Liver (tissue), 9 donors: ENCODE results near the gene KLK15. TPM values are rescaled to one million over a fixed set of nuclear protein-coding genes. Genes with fewer than 3 reads are reported as not detected.

Experiments used
- DNase-seq: peaks from one replicate; pipeline ENCODE4 v3.0.0-alpha.2; 2017; ENCODE audit warnings: low spot score
- H3K27ac ChIP-seq, 2 donors: one replicate each; pipeline ENCODE4 v1.7.0; 2013; ENCODE audit warnings: inconsistent platforms in 2 of 2, low read length in 2 of 2, control low read depth in 1 of 2, low read depth in 1 of 2, mild to moderate bottlenecking in 1 of 2
- H3K27me3 ChIP-seq, 4 donors: one replicate each; pipeline versions ENCODE4 v1.6.1 to v1.7.0; 2013; ENCODE audit warnings: low read length in 3 of 4, inconsistent platforms in 1 of 4, mild to moderate bottlenecking in 1 of 4, moderate library complexity in 1 of 4; ENCODE audit not compliant: control insufficient read depth in 4 of 4, insufficient read depth in 4 of 4
- H3K36me3 ChIP-seq, 4 donors: one replicate each; pipeline versions ENCODE4 v1.6.1 to v1.7.0; 2013; ENCODE audit warnings: low read length in 3 of 4, mild to moderate bottlenecking in 3 of 4, low read depth in 1 of 4, moderate library complexity in 1 of 4; ENCODE audit not compliant: control insufficient read depth in 4 of 4, insufficient read depth in 3 of 4
- H3K4me1 ChIP-seq, 4 donors: one replicate each; pipeline versions ENCODE4 v1.6.1 to v1.7.0; 2013; ENCODE audit warnings: low read length in 3 of 4, mild to moderate bottlenecking in 3 of 4, moderate library complexity in 1 of 4; ENCODE audit not compliant: control insufficient read depth in 4 of 4, insufficient read depth in 4 of 4
- H3K4me3 ChIP-seq, 3 donors: one replicate each; pipeline versions ENCODE4 v1.6.1 to v1.7.0; 2013; ENCODE audit warnings: low read length in 3 of 3, control low read depth in 1 of 3, low read depth in 1 of 3, mild to moderate bottlenecking in 1 of 3
- H3K9ac ChIP-seq, 2 donors: one replicate each; pipeline ENCODE4 v1.7.0; 2013; ENCODE audit warnings: low read length in 2 of 2, mild to moderate bottlenecking in 2 of 2, moderate library complexity in 2 of 2, control low read depth in 1 of 2, low read depth in 1 of 2
- H3K9me3 ChIP-seq, 4 donors: one replicate each; pipeline versions ENCODE4 v1.6.1 to v1.7.0; 2013; ENCODE audit warnings: low read length in 3 of 4; ENCODE audit not compliant: control insufficient read depth in 4 of 4
- ATF3 ChIP-seq: IDR thresholded peaks from 2 replicates; pipeline ENCODE4 v1.6.1; 2016; ENCODE audit warnings: antibody characterized with exemption
- CTCF ChIP-seq: fragments of 150-350 bp; IDR thresholded peaks from 2 replicates; pipeline ENCODE4 v1.5.1; 2017; ENCODE audit warnings: improper control_type of control experiment, low read depth, low read length; ENCODE audit not compliant: missing input control
- EGR1 ChIP-seq, 2 donors: IDR thresholded peaks; 2 replicates each; pipeline ENCODE4 v1.6.1; 2016 to 2018; ENCODE audit warnings: antibody characterized with exemption in 2 of 2, low read depth in 2 of 2
- FOXA1 ChIP-seq: IDR thresholded peaks from 2 replicates; pipeline ENCODE4 v1.6.1; 2016; ENCODE audit warnings: antibody characterized with exemption
- FOXA2 ChIP-seq: IDR thresholded peaks from 2 replicates; pipeline ENCODE4 v1.6.1; 2016; ENCODE audit warnings: antibody characterized with exemption
- GABPA ChIP-seq, 2 donors: IDR thresholded peaks in 1 of 2; conservative IDR thresholded peaks in 1 of 2; 2 replicates each; pipeline ENCODE4 v1.6.1; 2016; ENCODE audit warnings: antibody characterized with exemption in 2 of 2, mild to moderate bottlenecking in 1 of 2, moderate library complexity in 1 of 2
- HNF4A ChIP-seq, 2 donors: conservative IDR thresholded peaks; 2 replicates each; pipeline ENCODE4 v1.6.1; 2016; ENCODE audit warnings: antibody characterized with exemption in 2 of 2, mild to moderate bottlenecking in 2 of 2
- HNF4G ChIP-seq: IDR thresholded peaks from 2 replicates; pipeline ENCODE4 v1.6.1; 2016; ENCODE audit warnings: antibody characterized with exemption
- JUND ChIP-seq, 2 donors: IDR thresholded peaks; 2 replicates each; pipeline ENCODE4 v1.6.1; 2016; ENCODE audit warnings: antibody characterized with exemption in 2 of 2
- MAX ChIP-seq: IDR thresholded peaks from 2 replicates; pipeline ENCODE4 v1.6.1; 2016; ENCODE audit warnings: antibody characterized with exemption
- NR2F2 ChIP-seq: IDR thresholded peaks from 2 replicates; pipeline ENCODE4 v1.6.1; 2016; ENCODE audit warnings: antibody characterized with exemption
- RAD21 ChIP-seq, 2 donors: IDR thresholded peaks; 2 replicates each; pipeline ENCODE4 v1.6.1; 2016; ENCODE audit warnings: antibody characterized with exemption in 2 of 2, mild to moderate bottlenecking in 2 of 2
- RXRA ChIP-seq, 2 donors: IDR thresholded peaks; 2 replicates each; pipeline ENCODE4 v1.6.1; 2017 to 2018; ENCODE audit warnings: antibody characterized with exemption in 2 of 2, mild to moderate bottlenecking in 1 of 2
- SP1 ChIP-seq: IDR thresholded peaks from 2 replicates; pipeline ENCODE4 v1.6.1; 2018; ENCODE audit warnings: antibody characterized with exemption, mild to moderate bottlenecking
- TAF1 ChIP-seq: conservative IDR thresholded peaks from 2 replicates; pipeline ENCODE4 v1.6.1; 2016; ENCODE audit warnings: antibody characterized with exemption, mild to moderate bottlenecking
- ZBTB33 ChIP-seq: IDR thresholded peaks from 2 replicates; pipeline ENCODE4 v1.6.1; 2016; ENCODE audit warnings: antibody characterized with exemption
- WGBS: extraction: QIAGEN DNeasy Blood & Tissue Kit; methylation state at CpG from one replicate; pipeline ENCODE4 v1.1.7; 2013; 5-methylcytosine and 5-hydroxymethylcytosine counted together
- polyA plus RNA-seq, 2 donors: library from polyadenylated mRNA; stranded (reverse) in 1 of 2; unstranded in 1 of 2; fragments of 200-250 nt in 1 of 2; fragments of >200 nt in 1 of 2; fragmentation: Nextera tagmentation in 1 of 2; extraction: Ambion mirVana in 1 of 2; gene quantifications; one replicate each; pipeline versions ENCODE4 v1.2.1 to v1.2.3, GENCODE V29; 2013 to 2015
- total RNA-seq, 2 donors: library from RNA; depleted of rRNA; stranded (reverse); fragments of >200 nt; gene quantifications; one replicate each; pipeline ENCODE4 v1.2.3, GENCODE V29; 2014
- TF ChIP-seq, protein P1 (sequence below): IDR thresholded peaks from 2 replicates; pipeline ENCODE4 v1.6.1; 2016; ENCODE audit warnings: antibody characterized with exemption, mild to moderate bottlenecking
- donor health status: healthy.
- donor health status: healthy.
- donor health status: healthy.
- donor health status: healthy.
- donor health status: healthy.

The KLK15 gene
- total and polyA plus RNA-seq, 4 donors = not detected

DNA sequence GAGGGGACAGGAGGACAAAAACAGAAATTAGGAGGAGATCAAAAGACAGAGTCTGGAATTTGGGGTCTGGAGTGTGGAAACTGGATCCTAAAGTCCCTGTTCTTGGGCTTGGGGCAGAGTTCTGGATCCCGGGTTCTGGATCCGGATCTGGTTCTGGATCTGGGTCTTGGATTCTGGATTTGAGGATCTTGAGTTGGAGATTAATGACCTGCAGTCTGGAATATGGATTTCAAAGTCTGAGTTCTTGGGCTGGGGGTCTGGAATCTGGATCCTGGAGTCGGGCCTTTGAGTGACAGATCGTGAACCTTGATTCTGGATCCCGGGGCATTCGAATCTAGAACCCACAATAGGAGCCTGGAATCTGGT is 411 bp upstream of the KLK15 start:
- no peak overlapping the region for H3K9ac ChIP-seq
- no peak overlapping the region for H3K4me3 ChIP-seq
- H3K4me1 ChIP-seq = peaks cover 0 to 11% (median 4%) of the 10 kb centered on the region in 4 donors
- H3K27me3 ChIP-seq = peaks cover 0 to 3% (median 0%) of the 10 kb centered on the region in 4 donors
- no peak overlapping the region for H3K27ac ChIP-seq
- TF ChIP-seq FOXA1 (no peak), TAF1 (no peak), HNF4A (conservative IDR thresholded peaks at IDR 0.05) (no peak), CTCF (no peak), GABPA (IDR thresholded peaks at IDR 0.05 in 1 of 2, conservative IDR thresholded peaks at IDR 0.05 in 1 of 2) (no peak), FOXA2 (no peak), RAD21 (IDR thresholded peaks at IDR 0.05) (no peak), SP1 (no peak), ATF3 (no peak), MAX (no peak), EGR1 (IDR thresholded peaks at IDR 0.05; ENCODE audit: low read depth in 2 of 2) (no peak), HNF4G (no peak), ZBTB33 (no peak), RXRA (IDR thresholded peaks at IDR 0.05) (no peak), JUND (IDR thresholded peaks at IDR 0.05) (no peak), NR2F2 (no peak)
- TF ChIP-seq, protein P1, sequence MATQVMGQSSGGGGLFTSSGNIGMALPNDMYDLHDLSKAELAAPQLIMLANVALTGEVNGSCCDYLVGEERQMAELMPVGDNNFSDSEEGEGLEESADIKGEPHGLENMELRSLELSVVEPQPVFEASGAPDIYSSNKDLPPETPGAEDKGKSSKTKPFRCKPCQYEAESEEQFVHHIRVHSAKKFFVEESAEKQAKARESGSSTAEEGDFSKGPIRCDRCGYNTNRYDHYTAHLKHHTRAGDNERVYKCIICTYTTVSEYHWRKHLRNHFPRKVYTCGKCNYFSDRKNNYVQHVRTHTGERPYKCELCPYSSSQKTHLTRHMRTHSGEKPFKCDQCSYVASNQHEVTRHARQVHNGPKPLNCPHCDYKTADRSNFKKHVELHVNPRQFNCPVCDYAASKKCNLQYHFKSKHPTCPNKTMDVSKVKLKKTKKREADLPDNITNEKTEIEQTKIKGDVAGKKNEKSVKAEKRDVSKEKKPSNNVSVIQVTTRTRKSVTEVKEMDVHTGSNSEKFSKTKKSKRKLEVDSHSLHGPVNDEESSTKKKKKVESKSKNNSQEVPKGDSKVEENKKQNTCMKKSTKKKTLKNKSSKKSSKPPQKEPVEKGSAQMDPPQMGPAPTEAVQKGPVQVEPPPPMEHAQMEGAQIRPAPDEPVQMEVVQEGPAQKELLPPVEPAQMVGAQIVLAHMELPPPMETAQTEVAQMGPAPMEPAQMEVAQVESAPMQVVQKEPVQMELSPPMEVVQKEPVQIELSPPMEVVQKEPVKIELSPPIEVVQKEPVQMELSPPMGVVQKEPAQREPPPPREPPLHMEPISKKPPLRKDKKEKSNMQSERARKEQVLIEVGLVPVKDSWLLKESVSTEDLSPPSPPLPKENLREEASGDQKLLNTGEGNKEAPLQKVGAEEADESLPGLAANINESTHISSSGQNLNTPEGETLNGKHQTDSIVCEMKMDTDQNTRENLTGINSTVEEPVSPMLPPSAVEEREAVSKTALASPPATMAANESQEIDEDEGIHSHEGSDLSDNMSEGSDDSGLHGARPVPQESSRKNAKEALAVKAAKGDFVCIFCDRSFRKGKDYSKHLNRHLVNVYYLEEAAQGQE = no peak
- H3K36me3 ChIP-seq = no peaks in the 10 kb centered on the region
- DNase-seq = no peak
- no peaks in the 10 kb centered on the region for H3K9me3 ChIP-seq
- WGBS = 94% methylated on average over 6 of the region's 6 CpGs

GRCh38 chr19:50832666-50833065 is 708 bp downstream of the KLK15 start:
- TF ChIP-seq GABPA (IDR thresholded peaks at IDR 0.05 in 1 of 2, conservative IDR thresholded peaks at IDR 0.05 in 1 of 2) (no peak), FOXA1 (no peak), CTCF (no peak), RAD21 (IDR thresholded peaks at IDR 0.05) (no peak), MAX (no peak)
- Histone ChIP-seq H3K9me3 (no peaks in the 10 kb centered on the region), H3K27me3 (peaks cover 0 to 3% (median 0%) of the 10 kb centered on the region in 4 donors), H3K36me3 (no peaks in the 10 kb centered on the region), H3K4me3 (no peak overlapping the region), H3K4me1 (peaks cover 0 to 11% (median 4%) of the 10 kb centered on the region in 4 donors), H3K9ac (no peak overlapping the region), H3K27ac (no peak overlapping the region)
- no peak for DNase-seq
- 90% methylated on average over 8 of the region's 8 CpGs for WGBS
